B cell (primary cell): ENCODE results near the gene KIAA0319L. TPM values are rescaled to one million over a fixed set of nuclear protein-coding genes. Genes with fewer than 3 reads are reported as not detected.
"Not testable (repeated sequence)": the region's sequence is repeated elsewhere in the genome, so short reads cannot be mapped to it uniquely, and the experiment has no call there.

Experiments used
- ATAC-seq: fragments of 200-7000 bp; cut with Tn5 transposase; one replicate; pipeline ENCODE4 v1.10.0; 2021; ENCODE audit warnings: low read depth, mild to moderate bottlenecking, moderate number of reproducible peaks, moderate library complexity
- CTCF ChIA-PET: fragments of 350-600 bp; sonication (Branson Sonifier 250); formaldehyde crosslinking; loops from one replicate; lab custom pipeline; 2021; ENCODE audit warnings: antibody characterized with exemption, inconsistent platforms; lab: Charles Lee
- POLR2A ChIA-PET: fragments of 350-600 bp; sonication (Branson Sonifier 250); formaldehyde crosslinking; loops from one replicate; lab custom pipeline; 2021; ENCODE audit warnings: antibody characterized with exemption; lab: Charles Lee
- DNase-seq: peaks from one replicate; pipeline ENCODE4 v3.0.0; 2013
- H2AFZ ChIP-seq: 2 replicates; pipeline ENCODE4 v1.6.1; 2012; ENCODE audit warnings: mild to moderate bottlenecking, low read depth, low read length; ENCODE audit not compliant: insufficient read depth, poor library complexity, severe bottlenecking
- H3K27ac ChIP-seq, 2 donors: 1 replicate in 1 of 2; 2 replicates in 1 of 2; pipeline ENCODE4 v1.5.1; 2012 to 2013; ENCODE audit warnings: low read length in 2 of 2, mild to moderate bottlenecking in 2 of 2, moderate library complexity in 1 of 2
- H3K27me3 ChIP-seq, 4 experiments: fragments of 200-600 bp in 1 of 4; sonication (generic) in 1 of 4; replicated peaks in 1 of 4; 1 replicate in 2 of 4; 2 replicates in 2 of 4; pipeline versions ENCODE4 v1.6.1 to v1.7.0; 2013 to 2016; ENCODE audit warnings: low read length in 3 of 4, mild to moderate bottlenecking in 2 of 4, mixed read lengths in 1 of 4, moderate library complexity in 1 of 4; ENCODE audit not compliant: insufficient read depth in 4 of 4, control insufficient read depth in 3 of 4; ENCODE audit errors: control extremely low read depth in 1 of 4
- H3K36me3 ChIP-seq, 2 experiments: replicated peaks in 1 of 2; 1 replicate in 1 of 2; 2 replicates in 1 of 2; pipeline versions ENCODE4 v1.6.1 to v1.7.1; 2013; ENCODE audit warnings: low read length in 1 of 2; ENCODE audit not compliant: insufficient read depth in 2 of 2, control insufficient read depth in 1 of 2; ENCODE audit errors: control extremely low read depth in 1 of 2, extremely low read depth in 1 of 2
- H3K4me1 ChIP-seq, 2 donors: fragments of 200-600 bp in 1 of 2; sonication (generic) in 1 of 2; 1 replicate in 1 of 2; 2 replicates in 1 of 2; pipeline versions ENCODE4 v1.5.1 to v1.6.1; 2013 to 2017; ENCODE audit warnings: low read length in 2 of 2; ENCODE audit not compliant: control insufficient read depth in 2 of 2, insufficient read depth in 2 of 2
- H3K4me2 ChIP-seq: replicated peaks from 2 replicates; pipeline ENCODE3; 2012; ENCODE audit warnings: mild to moderate bottlenecking, low read depth, low read length; ENCODE audit not compliant: poor library complexity, severe bottlenecking
- H3K4me3 ChIP-seq, 5 experiments: fragments of 200-600 bp in 1 of 5; sonication (generic) in 1 of 5; 1 replicate in 3 of 5; 2 replicates in 2 of 5; pipeline versions ENCODE4 v1.5.1 to v1.7.0; 2011 to 2016; ENCODE audit warnings: low read length in 4 of 5, mild to moderate bottlenecking in 4 of 5, low read depth in 2 of 5, control low read depth in 1 of 5, moderate library complexity in 1 of 5; ENCODE audit not compliant: insufficient read depth in 1 of 5; ENCODE audit errors: control extremely low read depth in 1 of 5, extremely low read depth in 1 of 5
- H3K79me2 ChIP-seq: fragments of 200-600 bp; sonication (generic); one replicate; pipeline ENCODE4 v1.6.0; 2016; ENCODE audit warnings: low read length; ENCODE audit not compliant: control insufficient read depth, insufficient read depth
- H3K9ac ChIP-seq: fragments of 200-600 bp; sonication (generic); 2 replicates; pipeline ENCODE4 v1.6.1; 2017; ENCODE audit warnings: mild to moderate bottlenecking, low read length, moderate library complexity
- H3K9me3 ChIP-seq, 3 donors: one replicate each; pipeline versions ENCODE4 v1.6.1 to v1.7.1; 2013; ENCODE audit warnings: low read length in 2 of 3; ENCODE audit not compliant: control insufficient read depth in 2 of 3, insufficient read depth in 1 of 3; ENCODE audit errors: control extremely low read depth in 1 of 3
- H4K20me1 ChIP-seq: 2 replicates; pipeline ENCODE4 v1.6.0; 2012; ENCODE audit warnings: mild to moderate bottlenecking, low read length; ENCODE audit not compliant: insufficient read depth, control insufficient read depth, poor library complexity, severe bottlenecking
- H3K27ac Mint-ChIP-seq: one replicate; pipeline ENCODE4 v1.8.0; 2021; ENCODE audit warnings: mixed read lengths
- H3K27me3 Mint-ChIP-seq: one replicate; pipeline ENCODE4 v1.8.0; 2021; ENCODE audit warnings: mixed read lengths
- H3K4me1 Mint-ChIP-seq: one replicate; pipeline ENCODE4 v1.8.0; 2021; ENCODE audit warnings: mixed read lengths
- H3K4me3 Mint-ChIP-seq: one replicate; pipeline ENCODE4 v1.8.0; 2021; ENCODE audit warnings: mixed read lengths
- H3K9me3 Mint-ChIP-seq: one replicate; pipeline ENCODE4 v1.8.0; 2022; ENCODE audit warnings: mixed read lengths; ENCODE audit not compliant: insufficient read depth
- CTCF ChIP-seq: fragments of 200-600 bp; IDR thresholded peaks from one replicate; pipeline ENCODE4 v1.8.0; 2022; ENCODE audit warnings: antibody characterized with exemption, mild to moderate bottlenecking
- EZH2 ChIP-seq: IDR thresholded peaks from 2 replicates; pipeline ENCODE4 v1.6.1; 2012; ENCODE audit warnings: borderline replicate concordance, low read depth, mild to moderate bottlenecking, moderate library complexity, low read length; ENCODE audit not compliant: insufficient read depth, poor library complexity, severe bottlenecking
- WGBS: methylation state at CpG from one replicate; pipeline ENCODE4 v1.1.5; 2013; ENCODE audit warnings: missing lambda C conversion rate; ENCODE audit not compliant: insufficient coverage; 5-methylcytosine and 5-hydroxymethylcytosine counted together
- intact Hi-C: fragments of 100-400 bp; cut with micrococcal nuclease; formaldehyde crosslinking; loops from one replicate; pipeline ENCODE4 v1.10.0; 2022
- polyA plus RNA-seq: library from polyadenylated mRNA; depleted of rRNA; stranded (reverse); fragments of >200 nt; gene quantifications from 2 replicates; pipeline ENCODE4 v1.2.3, GENCODE V29; 2012
- total RNA-seq, 2 donors: library from RNA; stranded (reverse); fragments of 120-200 nt in 1 of 2; gene quantifications; 1 replicate in 1 of 2; 2 replicates in 1 of 2; pipeline versions ENCODE4 v1.2.3 to v1.2.4, GENCODE V29; 2013 to 2022

KIAA0319L gene
- total and polyA plus RNA-seq, 2 donors (not counting 1 experiment from before 2014, with no cell fraction given): 35.9 to 78.1 TPM

GRCh38 chr1:35585281-35585680 lies 28.1 kb upstream of the KIAA0319L start:
- DNase-seq (no peak), ATAC-seq (no peak)
- POLR2A ChIA-PET: no interaction called here
- Histone ChIP-seq H4K20me1 (no peaks in the 10 kb centered on the region), H3K27ac (no peak overlapping the region), H3K9ac (no peak overlapping the region), H3K9me3 (no peaks in the 10 kb centered on the region), H3K27me3 (no peaks in the 10 kb centered on the region), H2AFZ (no peak overlapping the region), H3K36me3 (no peaks in the 10 kb centered on the region), H3K4me3 (no peak overlapping the region), H3K4me1 (peaks cover 0 to 3% of the 10 kb centered on the region in 2 donors), H3K4me2 (no peak overlapping the region), H3K79me2 (no peaks in the 10 kb centered on the region)
- H3K4me3 Mint-ChIP-seq: no peak overlapping the region
- CTCF ChIA-PET: interaction anchor here (1.1 to 1.7 kb wide), 3 partner anchors 14 to 17 kb away, joined by 3 to 7 read pairs (median 6); no protein-coding TSS in a partner anchor
- no peaks in the 10 kb centered on the region for H3K27me3 Mint-ChIP-seq
- intact Hi-C loops: no loop called here
- H3K4me1 Mint-ChIP-seq: peaks cover 2% of the 10 kb centered on the region
- no peak overlapping the region for H3K27ac Mint-ChIP-seq
- H3K9me3 Mint-ChIP-seq: no peaks in the 10 kb centered on the region
- TF ChIP-seq EZH2 (no peak), CTCF (no peak)
- WGBS: 100% methylated on average over 1 of the region's 3 CpGs

GRCh38 chr1:35581621-35582020 lies 24.4 kb upstream of the KIAA0319L start:
- intact Hi-C loops: not testable (repeated sequence)

More at GRCh38 chr1:35581621-35582020, 24.4 kb upstream of the KIAA0319L start:
- H3K27me3 ChIP-seq, POLR2A ChIA-PET, H3K27me3 Mint-ChIP-seq, H3K4me3 ChIP-seq, H3K9me3 Mint-ChIP-seq, H3K4me2 ChIP-seq, H3K36me3 ChIP-seq, H3K27ac Mint-ChIP-seq, H3K4me3 Mint-ChIP-seq, H3K9me3 ChIP-seq, DNase-seq, H2AFZ ChIP-seq, H3K27ac ChIP-seq, H4K20me1 ChIP-seq, ATAC-seq, H3K79me2 ChIP-seq, H3K9ac ChIP-seq: not testable (repeated sequence)
- CTCF ChIA-PET: interaction anchor here (0.9 kb wide), 1 partner anchor 131 kb away, joined by 3 read pairs; no protein-coding TSS in a partner anchor
- H3K4me1 ChIP-seq: peaks cover 6 to 21% of the 10 kb centered on the region in 2 donors
- 98% methylated on average over 7 of the region's 9 CpGs for WGBS
- H3K4me1 Mint-ChIP-seq: peaks cover 19% of the 10 kb centered on the region
